ENCODE data around the gene APOBEC3C. TPM values are rescaled to one million over a fixed set of nuclear protein-coding genes. Genes with fewer than 3 reads are reported as not detected.
"Not testable (repeated sequence)": the region's sequence is repeated elsewhere in the genome, so short reads cannot be mapped to it uniquely, and the experiment has no call there.

The APOBEC3C gene
- total RNA-seq, 1 donor from 2014 or later, result 4.1 TPM

DNA sequence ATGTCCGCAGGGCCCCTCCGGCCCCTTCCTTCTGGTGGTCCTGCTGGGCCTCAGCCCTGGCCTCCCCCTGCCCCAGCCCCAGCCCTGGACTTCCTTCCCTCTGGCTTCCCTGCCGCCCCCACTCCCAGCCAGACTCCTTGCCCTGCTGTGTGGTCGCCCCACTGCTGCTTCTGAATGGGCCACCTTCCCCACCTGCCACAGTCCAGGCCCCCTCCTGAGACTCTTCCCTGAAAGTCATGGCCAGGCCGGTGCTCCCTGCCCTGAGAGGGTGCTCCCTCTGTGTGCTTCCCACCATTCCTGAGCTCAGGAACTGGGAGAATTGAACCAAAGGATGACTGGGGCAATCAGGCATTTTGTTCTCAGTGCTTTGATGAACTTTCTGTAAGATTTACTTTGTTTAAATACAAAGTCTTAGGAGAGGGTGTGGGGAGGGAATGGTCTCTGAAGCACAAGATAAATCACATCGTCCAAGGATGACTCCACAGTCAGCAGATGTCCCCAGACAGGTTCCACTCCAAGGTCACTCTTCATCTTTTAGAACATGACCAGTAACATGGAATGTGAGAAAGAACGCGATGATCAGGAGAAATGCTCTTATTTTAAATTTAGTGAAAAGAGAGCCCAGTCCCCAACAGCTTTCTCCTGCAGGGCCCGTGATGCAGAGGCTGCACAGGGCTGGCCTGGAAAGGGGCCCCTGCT is 7.6 kb downstream of the APOBEC3C start:
- no peak for DNase-seq

DNA sequence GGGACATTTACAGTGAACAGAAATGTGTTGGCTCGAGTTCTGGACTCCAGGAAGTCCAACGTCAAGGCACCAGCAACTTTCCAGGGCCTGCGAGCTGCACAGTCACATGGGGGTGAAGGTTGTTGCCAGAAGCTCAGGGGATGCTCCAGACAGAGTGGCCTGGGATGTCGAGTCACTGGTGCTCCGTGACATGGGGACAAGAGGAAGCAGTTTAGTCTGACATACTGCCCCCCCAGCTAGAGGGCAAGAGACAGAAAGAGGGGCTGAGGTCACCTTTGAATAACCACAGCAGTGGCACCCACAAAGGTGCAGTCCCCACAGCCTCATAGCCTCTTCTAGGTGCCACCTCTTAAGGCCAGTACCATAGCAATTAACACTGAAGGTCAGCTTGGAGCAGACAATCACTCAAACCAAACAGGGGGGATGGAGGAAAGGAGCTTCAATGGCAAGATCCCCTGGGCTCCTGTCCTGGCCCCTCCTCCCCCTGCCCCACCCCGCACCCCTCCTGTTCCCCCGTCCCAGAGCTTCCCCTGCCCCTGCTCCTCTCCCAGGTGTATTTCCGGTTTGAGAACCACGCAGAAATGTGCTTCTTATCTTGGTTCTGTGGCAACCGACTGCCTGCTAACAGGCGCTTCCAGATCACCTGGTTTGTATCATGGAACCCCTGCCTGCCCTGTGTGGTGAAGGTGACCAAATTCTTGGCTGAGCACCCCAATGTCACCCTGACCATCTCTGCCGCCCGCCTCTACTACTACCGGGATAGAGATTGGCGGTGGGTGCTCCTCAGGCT is 10.7 kb downstream of the APOBEC3C start:
- DNase-seq, result no peak

DNA sequence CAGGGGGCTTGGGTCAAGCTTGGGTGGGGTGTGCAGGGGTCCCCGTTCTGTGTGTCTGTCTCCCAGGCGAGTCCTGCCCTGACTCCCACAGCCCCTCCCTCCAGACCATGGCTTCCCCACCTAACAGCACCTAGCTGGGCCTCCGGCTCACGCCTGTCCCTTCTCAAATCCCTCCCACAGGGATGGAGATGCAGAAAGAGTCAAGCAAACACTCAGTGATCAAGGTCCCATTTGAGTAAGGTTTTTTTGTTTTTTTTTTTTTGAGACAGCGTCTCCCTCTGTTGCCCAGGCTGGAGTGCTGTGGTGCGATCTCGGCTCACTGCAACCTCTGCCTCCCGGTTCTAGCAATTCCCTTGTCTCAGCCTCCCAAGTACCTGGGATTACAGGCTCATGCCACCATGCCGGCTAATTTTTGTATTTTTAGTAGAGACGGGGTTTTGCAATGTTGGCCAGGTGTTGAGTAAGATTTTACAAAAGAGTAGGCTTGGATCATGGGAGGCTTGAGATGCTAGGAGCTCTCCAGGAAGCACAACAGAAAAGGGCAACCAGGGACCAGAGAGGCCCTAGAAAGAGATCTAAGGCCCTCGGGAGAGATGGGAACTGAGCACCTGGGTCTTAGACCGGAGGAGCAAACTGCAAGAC is 12.6 kb downstream of the APOBEC3C start:
- DNase-seq, result no peak

DNA sequence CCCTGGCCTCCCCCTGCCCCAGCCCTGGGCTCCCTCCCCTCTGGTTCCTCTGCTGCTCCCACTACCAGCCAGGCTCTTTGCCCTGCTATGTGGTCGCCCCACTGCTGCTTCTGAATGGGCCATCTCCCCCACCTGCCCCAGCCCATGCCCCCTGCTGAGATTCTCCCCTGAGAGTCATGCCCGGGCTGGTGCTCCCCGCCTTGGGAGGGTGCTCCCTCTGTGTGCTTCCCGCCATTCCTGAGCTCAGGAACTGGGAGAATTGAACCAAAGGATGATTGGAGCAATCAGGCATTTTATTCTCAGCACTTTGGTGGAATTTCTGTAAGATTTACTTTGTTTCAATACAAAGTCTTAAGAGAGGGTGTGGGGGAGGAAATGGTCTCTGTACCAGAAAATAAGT is 13.7 kb downstream of the APOBEC3C start:
- DNase-seq, result no peak

DNA sequence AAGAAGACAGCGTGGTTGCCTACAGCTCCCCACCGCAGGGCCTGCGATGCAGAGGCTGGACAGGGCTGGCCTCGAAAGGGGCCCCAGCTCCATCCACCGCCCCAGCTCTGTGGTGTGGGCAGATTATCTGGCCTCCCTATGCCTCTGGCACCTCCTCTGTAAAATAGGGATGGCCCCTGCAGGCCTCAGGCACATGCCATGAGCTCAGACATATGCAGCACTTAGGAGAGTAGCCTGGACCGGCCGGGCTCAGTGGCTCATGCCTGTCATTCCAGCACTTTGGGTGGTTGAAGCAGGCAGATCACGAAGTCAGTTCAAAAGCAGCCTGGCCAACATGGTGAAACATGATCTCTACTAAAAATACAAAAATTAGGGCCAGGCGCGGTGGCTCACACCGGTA is 14.2 kb downstream of the APOBEC3C start:
- no peak for DNase-seq

DNA sequence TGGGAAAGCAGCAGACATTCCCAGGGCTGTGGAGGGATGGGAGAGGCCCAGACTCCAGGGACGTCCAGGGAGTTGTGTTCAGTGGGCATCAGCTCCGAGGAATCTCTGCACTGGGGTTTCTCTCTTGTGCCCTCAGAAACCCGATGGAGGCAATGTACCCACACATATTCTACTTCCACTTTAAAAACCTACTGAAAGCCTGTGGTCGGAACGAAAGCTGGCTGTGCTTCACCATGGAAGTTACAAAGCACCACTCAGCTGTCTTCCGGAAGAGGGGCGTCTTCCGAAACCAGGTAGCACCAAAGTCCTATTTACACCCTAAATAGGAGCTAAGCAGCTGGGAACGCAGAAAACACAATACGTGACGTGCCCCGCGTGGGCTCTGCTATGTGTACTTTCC is 15.2 kb downstream of the APOBEC3C start:
- DNase-seq, result no peak

DNA sequence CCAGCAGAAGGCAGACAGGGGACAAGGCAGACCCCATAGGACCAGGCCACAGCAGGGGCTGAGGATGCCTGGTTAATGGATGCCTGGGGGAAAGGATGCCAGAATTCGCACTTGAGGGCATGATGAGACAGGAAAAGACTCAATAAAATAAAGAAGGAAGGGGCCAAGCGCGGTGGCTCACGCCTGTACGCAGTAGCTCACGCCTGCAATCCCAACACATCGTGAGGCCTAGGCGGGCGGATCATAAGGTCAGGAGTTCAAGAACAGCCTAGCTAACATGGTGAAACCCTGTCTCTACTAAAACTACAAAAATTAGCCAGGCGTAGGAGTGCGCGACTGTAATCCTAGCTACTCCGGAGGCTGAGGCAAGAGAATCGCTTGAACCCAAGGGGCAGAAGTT is 16.6 kb downstream of the APOBEC3C start:
- no peak for DNase-seq

DNA sequence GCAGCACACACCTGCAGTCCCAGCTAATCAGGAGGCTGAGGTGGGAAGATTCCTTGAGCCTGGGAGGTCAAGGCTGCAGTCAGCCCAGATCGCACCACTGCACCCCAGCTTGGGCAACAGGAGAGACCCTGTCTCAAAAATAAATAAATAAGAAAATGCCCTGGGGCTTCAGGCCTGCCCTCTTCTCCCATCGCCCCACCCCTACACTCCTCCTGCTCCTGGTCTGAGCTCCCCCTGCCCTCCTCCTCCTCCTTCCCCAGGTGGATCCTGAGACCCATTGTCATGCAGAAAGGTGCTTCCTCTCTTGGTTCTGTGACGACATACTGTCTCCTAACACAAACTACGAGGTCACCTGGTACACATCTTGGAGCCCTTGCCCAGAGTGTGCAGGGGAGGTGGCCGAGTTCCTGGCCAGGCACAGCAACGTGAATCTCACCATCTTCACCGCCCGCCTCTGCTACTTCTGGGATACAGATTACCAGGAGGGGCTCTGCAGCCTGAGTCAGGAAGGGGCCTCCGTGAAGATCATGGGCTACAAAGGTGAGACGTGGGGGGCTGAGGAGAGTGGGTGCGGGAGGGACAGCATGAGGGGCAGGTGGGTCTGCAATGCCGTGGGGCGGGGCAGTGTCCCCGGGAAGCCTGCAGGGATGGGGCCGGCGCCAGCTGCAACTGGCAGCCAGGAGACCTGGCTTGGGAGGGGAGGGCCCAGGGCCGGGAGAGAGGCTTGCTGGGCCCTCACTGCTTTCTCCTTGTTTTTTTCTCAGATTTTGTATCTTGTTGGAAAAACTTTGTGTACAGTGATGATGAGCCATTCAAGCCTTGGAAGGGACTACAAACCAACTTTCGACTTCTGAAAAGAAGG is 17.6 kb downstream of the APOBEC3C start:
- not testable (repeated sequence) for DNase-seq

DNA sequence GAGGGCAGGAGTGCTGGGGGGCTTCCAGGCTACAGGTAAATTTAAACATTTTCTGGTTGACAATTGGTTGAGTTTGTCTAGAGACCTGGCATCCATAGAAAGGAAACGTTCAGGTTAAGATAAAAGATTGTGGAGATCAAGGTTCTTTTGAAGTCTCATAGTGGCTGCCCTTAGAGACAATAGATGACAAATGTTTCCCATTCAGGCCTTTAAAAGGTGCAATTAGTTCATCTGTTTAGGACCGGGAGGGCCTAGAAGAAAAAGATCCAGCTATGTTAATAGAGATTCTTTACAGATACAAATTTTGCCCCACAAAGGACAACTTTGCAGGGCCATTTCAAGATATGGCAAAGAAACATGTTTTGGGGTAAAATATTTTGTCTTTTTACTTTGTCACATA is 23.0 kb downstream of the APOBEC3C start:
- DNase-seq, result not testable (repeated sequence)

DNA sequence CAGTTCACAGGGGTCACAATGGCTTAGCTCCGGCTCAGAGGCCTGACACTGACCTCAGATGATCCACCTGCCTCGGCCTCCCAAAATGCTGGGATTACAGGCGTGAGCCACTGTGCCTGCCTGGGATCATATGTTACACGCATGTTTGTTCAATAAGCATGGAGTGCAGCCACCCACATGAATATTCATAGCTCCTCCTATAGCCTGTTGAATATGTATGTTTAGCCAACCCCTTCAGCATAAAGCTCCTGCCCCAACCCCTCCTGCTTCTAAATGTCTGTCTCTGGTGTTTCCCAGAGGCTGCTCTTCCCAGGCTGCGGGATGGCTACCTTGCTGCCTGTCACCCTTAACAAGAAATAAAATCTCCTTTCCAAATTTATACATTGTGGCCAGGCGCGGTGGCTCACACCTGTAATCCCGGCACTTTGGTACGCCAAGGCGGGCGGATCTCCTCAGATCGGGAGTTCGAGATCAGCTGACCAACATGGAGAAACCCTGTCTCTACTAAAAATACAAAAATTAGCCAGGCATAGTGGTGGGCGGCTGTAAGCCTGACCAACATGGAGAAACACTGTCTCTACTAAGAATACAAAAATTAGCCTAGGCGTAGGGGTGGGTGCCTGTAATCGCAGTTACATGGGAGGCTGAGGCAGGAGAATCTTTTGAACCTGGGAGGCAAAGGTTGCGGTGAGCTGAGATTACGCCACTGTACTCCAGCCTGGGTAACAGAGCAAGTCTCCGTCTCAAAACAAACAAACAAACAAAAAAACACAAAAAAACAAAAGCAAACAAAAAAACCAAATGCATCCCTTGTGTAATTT is 25.5 kb downstream of the APOBEC3C start:
- no peak for DNase-seq

DNA sequence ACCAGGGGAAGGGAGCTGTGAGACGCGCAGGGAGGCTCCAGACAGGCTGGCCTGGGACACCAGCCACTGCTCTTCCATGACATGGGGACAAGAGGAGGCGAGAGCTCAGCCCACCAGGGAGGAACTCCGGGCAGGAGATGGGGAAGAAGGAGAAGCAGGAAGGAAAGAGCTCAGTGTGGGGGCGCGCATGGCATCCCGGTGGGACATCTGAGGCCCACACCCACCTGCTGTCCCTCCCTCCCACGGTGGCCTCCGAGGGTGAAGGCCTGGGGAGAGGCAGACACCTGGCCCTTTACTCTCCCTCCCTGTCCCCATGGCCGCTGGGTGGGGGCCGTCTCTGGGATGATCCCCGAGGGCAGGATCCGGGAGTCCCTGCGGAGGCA is 26.1 kb downstream of the APOBEC3C start:
- DNase-seq, result not testable (repeated sequence)

DNA sequence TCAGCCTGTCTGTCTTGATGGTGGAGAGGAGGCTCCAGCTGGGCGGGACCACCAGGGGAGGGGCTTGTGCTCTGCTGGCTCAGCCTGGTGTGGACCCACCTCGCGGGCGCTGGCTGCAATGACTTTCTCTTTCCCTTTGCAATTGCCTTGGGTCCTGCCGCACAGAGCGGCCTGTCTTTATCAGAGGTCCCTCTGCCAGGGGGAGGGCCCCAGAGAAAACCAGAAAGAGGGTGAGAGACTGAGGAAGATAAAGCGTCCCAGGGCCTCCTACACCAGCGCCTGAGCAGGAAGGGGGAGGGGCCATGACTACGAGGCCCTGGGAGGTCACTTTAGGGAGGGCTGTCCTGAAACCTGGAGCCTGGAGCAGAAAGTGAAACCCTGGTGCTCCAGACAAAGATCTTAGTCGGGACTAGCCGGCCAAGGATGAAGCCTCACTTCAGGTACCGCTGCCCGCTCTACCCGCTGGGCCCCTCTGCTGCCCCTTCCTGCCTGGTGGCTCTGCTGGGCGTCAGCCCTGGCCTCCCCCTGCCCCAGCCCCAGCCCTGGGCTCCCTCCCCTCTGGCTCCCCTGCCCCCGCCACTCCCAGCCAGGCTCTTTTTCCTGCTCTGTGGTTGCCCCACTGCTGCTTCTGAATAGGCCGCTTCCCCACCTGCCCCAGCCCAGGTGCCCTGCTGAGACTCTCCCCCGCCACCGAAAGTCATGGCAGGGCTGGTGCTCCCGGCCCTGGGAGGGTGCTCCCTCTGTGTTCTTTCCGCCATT is 26.7 kb downstream of the APOBEC3C start, which contains the start of gene APOBEC3F:
Gene APOBEC3F (plus strand): TSS at position 327 of the 759 bp plus-strand sequence. CDS start 97 bp downstream, at position 424.
- not testable (repeated sequence) for DNase-seq

DNA sequence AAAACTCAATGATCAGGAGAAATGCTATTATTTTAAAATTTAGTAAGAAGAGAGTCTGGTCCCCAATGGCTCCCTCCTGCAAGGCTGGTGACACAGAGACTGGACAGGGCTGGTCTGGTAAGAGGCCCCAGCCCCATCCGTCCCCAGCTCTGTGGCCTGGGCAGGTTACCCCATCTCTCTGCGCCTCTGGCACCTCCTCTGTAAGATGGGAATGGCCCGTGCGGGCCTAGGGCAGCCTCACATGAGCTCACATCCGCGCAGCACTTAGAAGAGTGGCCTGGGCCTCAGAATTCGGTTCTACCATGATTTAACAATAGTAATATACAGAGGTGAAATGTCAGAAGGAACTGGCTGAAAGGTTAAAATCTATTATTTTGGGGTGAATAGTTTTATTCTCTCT is 27.9 kb downstream of the APOBEC3C start:
- DNase-seq, result no peak

DNA sequence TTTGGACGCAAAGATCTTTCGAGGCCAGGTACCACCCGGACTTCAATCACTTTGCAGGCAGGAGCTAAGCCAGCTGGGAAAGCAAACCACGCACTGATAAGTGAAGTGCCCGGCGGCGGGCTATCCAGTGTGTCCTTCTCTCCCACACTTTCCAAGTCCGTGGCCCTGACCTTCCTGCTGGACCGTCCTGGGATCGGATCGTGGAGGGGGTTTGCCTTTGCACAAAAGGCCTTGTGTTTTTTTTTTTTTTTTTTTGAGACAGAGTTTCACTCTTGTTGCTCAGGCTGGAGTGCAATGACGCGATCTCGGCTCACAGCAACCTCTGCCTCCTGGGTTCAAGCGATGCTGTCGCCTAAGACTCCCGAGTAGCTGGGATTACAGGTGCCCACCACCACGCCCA is 29.0 kb downstream of the APOBEC3C start:
- not testable (repeated sequence) for DNase-seq

DNA sequence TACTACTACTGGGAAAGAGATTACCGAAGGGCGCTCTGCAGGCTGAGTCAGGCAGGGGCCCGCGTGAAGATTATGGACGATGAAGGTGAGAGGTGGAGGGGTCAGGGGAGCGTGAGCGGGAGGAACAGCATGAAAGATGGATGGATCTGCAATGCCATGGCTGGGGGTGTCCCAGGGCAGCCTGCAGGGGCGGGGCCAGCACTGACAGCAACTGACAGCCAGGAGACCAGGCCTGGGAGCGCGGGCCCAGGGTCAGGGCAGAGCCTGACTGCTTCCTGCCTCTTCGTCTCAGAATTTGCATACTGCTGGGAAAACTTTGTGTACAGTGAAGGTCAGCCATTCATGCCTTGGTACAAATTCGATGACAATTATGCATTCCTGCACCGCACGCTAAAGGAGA is 31.1 kb downstream of the APOBEC3C start:
- DNase-seq, result not testable (repeated sequence)

DNA sequence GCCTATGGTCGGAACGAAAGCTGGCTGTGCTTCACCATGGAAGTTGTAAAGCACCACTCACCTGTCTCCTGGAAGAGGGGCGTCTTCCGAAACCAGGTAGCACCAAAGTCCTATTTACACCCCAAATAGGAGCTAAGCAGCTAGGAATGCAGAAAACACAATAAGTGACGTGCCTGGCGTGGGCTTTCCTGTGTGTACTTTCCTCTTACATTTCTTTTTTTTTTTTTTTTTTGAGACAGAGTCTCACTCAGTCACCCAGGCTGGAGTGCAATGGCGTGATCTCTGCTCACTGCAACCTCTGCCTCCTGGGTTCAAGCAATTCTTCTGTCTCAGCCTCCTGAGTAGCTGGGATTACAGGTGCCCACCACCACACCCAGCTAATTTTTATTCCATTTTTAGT is 35.4 kb downstream of the APOBEC3C start:
- DNase-seq, result not testable (repeated sequence)

DNA sequence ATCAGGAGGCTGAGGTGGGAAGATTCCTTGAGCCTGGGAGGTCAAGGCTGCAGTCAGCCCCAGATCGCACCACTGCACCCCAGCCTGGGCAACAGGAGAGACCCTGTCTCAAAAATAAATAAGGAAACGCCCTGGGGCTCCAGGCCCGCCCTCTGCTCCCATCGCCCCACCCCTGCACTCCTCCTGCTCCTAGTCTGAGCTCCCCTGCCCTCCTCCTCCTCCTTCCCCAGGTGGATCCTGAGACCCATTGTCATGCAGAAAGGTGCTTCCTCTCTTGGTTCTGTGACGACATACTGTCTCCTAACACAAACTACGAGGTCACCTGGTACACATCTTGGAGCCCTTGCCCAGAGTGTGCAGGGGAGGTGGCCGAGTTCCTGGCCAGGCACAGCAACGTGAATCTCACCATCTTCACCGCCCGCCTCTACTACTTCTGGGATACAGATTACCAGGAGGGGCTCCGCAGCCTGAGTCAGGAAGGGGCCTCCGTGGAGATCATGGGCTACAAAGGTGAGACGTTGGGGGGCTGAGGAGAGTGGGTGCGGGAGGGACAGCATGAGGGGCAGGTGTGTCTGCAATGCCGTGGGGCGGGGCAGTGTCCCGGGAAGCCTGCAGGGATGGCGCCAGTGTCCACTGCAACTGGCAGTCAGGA is 37.9 kb downstream of the APOBEC3C start:
- DNase-seq, result not testable (repeated sequence)

DNA sequence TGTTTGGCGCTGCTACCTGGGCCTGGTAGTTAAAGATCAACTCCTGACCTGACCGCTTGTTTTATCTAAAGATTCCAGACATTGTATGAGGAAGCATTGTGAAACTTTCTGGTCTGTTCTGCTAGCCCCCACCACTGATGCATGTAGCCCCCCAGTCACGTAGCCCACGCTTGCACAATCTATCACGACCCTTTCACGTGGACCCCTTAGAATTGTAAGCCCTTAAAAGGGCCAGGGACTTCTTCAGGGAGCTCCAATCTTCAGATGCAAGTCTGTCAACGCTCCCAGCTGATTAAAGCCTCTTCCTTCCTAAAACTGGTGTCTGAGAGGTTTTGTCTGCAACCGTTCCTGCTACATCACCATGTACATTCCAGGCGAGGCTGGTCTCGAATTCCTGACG is 41.6 kb downstream of the APOBEC3C start:
- no peak for DNase-seq

DNA sequence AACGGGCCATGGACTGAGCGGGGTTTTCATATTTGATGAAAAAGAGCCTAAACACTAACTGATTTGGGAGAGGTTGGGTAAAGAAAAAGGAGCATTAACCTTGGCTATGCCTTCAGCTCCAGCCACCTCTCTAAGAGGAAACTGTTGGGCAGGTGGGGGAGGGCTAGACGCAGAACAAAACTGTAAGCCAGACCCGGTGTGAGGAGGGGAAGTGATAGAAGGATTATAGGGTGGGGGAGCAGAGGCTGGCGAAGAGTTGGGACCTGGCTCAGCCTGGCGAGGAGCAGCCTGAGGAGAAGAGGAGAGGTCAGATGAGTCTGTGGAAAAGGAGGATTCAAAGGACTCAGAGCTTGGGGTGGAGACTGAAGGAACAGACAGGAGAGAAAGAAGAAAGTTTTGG is 47.2 kb downstream of the APOBEC3C start:
- DNase-seq, result not testable (repeated sequence)

DNA sequence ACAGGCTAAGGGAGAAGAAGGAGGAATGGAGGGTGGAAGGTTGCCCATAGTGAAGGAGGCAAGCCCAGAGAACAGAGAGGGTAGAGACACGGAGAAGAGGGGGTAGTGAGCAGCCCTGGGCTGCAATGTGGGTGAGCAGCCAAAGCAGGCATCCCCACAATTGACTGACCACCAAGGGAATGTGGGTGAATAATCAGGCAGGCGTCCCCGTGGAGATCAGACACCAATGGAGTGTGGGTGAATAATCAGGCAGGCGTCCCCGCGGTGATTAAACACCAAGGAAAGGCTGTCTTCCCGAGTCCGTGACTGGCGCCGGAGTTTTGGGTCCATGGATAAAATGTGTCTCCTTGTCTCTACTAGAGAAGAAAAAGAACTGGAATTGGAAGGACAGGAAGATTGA is 47.9 kb downstream of the APOBEC3C start:
- not testable (repeated sequence) for DNase-seq
